ENCODE data around the gene GBGT1. TPM values are rescaled to one million over a fixed set of nuclear protein-coding genes. Genes with fewer than 3 reads are reported as not detected.

GBGT1 gene
- total RNA-seq, 2 experiments from 2014 or later = 2.5 to 3.9 TPM

GRCh38 chr9:133124123-133124906 lies 39.4 kb downstream of the GBGT1 start:
- no peaks in the 10 kb centered on the region for H3K9me3 Mint-ChIP-seq
- ChIA-PET CTCF (no interaction called here), POLR2A (interaction anchor here (1.4 to 2.3 kb wide), 2 partner anchors 9 to 20 kb away, joined by 3 to 8 read pairs; no protein-coding TSS in a partner anchor)
- no peaks in the 10 kb centered on the region for H3K27me3 Mint-ChIP-seq
- H3K4me3 Mint-ChIP-seq = no peak overlapping the region
- H3K27ac Mint-ChIP-seq = peak overlapping the region; percentile 53
- no peak for DNase-seq
- H3K36me3 Mint-ChIP-seq (ENCODE audit: low read depth) = peaks cover 32% of the 10 kb centered on the region
- H3K4me1 Mint-ChIP-seq = peaks cover 84% of the 10 kb centered on the region

- Mint-ChIP-seq H3K27ac (peak overlapping the region; percentile 70), H3K36me3 (ENCODE audit: low read depth) (peaks cover 32% of the 10 kb centered on the region), H3K9me3 (no peaks in the 10 kb centered on the region), H3K4me3 (no peak overlapping the region), H3K4me1 (peaks cover 86% of the 10 kb centered on the region), H3K27me3 (no peaks in the 10 kb centered on the region)
- ChIA-PET CTCF (interaction anchor here (1.1 to 2.9 kb wide), 4 partner anchors 11 to 228 kb away, joined by 3 to 13 read pairs (median 4); no protein-coding TSS in a partner anchor), POLR2A (interaction anchor here (0.9 to 12.1 kb wide), 3 partner anchors 12 to 252 kb away, joined by 3 to 131 read pairs (median 4); no protein-coding TSS in a partner anchor)
- no peak for DNase-seq
Observed at GRCh38 chr9:133122935-133123611, 40.6 kb downstream of the GBGT1 start.

GRCh38 chr9:133122605-133122934 lies 41.1 kb downstream of the GBGT1 start:
- no peaks in the 10 kb centered on the region for H3K9me3 Mint-ChIP-seq
- H3K27me3 Mint-ChIP-seq = no peaks in the 10 kb centered on the region
- H3K27ac Mint-ChIP-seq = peak overlapping the region; percentile 70
- peaks cover 86% of the 10 kb centered on the region for H3K4me1 Mint-ChIP-seq
- POLR2A ChIA-PET = interaction anchor here (0.9 to 12.1 kb wide), 3 partner anchors 12 to 252 kb away, joined by 3 to 131 read pairs (median 4); no protein-coding TSS in a partner anchor
- CTCF ChIA-PET = interaction anchor here (1.1 to 2.9 kb wide), 4 partner anchors 11 to 228 kb away, joined by 3 to 13 read pairs (median 4); no protein-coding TSS in a partner anchor
- H3K36me3 Mint-ChIP-seq (ENCODE audit: low read depth) = peaks cover 26% of the 10 kb centered on the region
- H3K4me3 Mint-ChIP-seq = no peak overlapping the region
- DNase-seq = no peak

- CTCF ChIA-PET = interaction anchor here (1.1 to 2.9 kb wide), 4 partner anchors 12 to 229 kb away, joined by 3 to 13 read pairs (median 4); no protein-coding TSS in a partner anchor
- H3K36me3 Mint-ChIP-seq (ENCODE audit: low read depth) = peaks cover 21% of the 10 kb centered on the region
- H3K9me3 Mint-ChIP-seq = no peaks in the 10 kb centered on the region
Observed at GRCh38 chr9:133121915-133122550, 41.7 kb downstream of the GBGT1 start.

GRCh38 chr9:133121198-133121914 lies 42.4 kb downstream of the GBGT1 start, which contains the start of gene RALGDS:
Gene RALGDS (minus strand): TSS chr9:133121240. CDS start chr9:133121154, 86 bp downstream.
- Mint-ChIP-seq H3K4me3 (peak within 1 kb of the TSS; percentile 69), H3K4me1 (peaks cover 86% of the 10 kb centered on the region), H3K9me3 (no peaks in the 10 kb centered on the region), H3K27ac (peak within 1 kb of the TSS; percentile 70), H3K27me3 (no peaks in the 10 kb centered on the region), H3K36me3 (ENCODE audit: low read depth) (peaks cover 17% of the 10 kb centered on the region)
- ChIA-PET CTCF (interaction anchor here (2.9 kb wide), 1 partner anchor 23 kb away, joined by 13 read pairs; no protein-coding TSS in a partner anchor), POLR2A (interaction anchor here (12.1 to 12.7 kb wide), 2 partner anchors 12 to 25 kb away, joined by 131 to 148 read pairs; no protein-coding TSS in a partner anchor)
- DNase-seq = peak; percentile 91

More at GRCh38 chr9:133121915-133122550, 41.7 kb downstream of the GBGT1 start:
- Mint-ChIP-seq H3K4me1 (peaks cover 86% of the 10 kb centered on the region), H3K27ac (peak overlapping the region; percentile 70), H3K4me3 (peak overlapping the region; percentile 21), H3K27me3 (no peaks in the 10 kb centered on the region)
- POLR2A ChIA-PET = interaction anchor here (1.1 to 12.7 kb wide), 3 partner anchors 11 to 253 kb away, joined by 3 to 148 read pairs (median 131); no protein-coding TSS in a partner anchor
- DNase-seq = no peak

- POLR2A ChIA-PET = interaction anchor here (12.1 to 12.7 kb wide), 2 partner anchors 13 to 25 kb away, joined by 131 to 148 read pairs; no protein-coding TSS in a partner anchor
- no peaks in the 10 kb centered on the region for H3K27me3 Mint-ChIP-seq
- CTCF ChIA-PET = interaction anchor here (2.9 kb wide), 1 partner anchor 23 kb away, joined by 13 read pairs; no protein-coding TSS in a partner anchor
- peak overlapping the region; percentile 14 for H3K27ac Mint-ChIP-seq
- no peaks in the 10 kb centered on the region for H3K9me3 Mint-ChIP-seq
- peaks cover 86% of the 10 kb centered on the region for H3K4me1 Mint-ChIP-seq
- H3K4me3 Mint-ChIP-seq = peak overlapping the region; percentile 69
- H3K36me3 Mint-ChIP-seq (ENCODE audit: low read depth) = peaks cover 17% of the 10 kb centered on the region
- no peak for DNase-seq
Observed at GRCh38 chr9:133120501-133121197, 43.1 kb downstream of the GBGT1 start.

- Mint-ChIP-seq H3K27ac (peak overlapping the region; percentile 14), H3K4me1 (peaks cover 86% of the 10 kb centered on the region), H3K36me3 (ENCODE audit: low read depth) (peaks cover 18% of the 10 kb centered on the region), H3K9me3 (no peaks in the 10 kb centered on the region), H3K4me3 (peak overlapping the region; percentile 69), H3K27me3 (no peaks in the 10 kb centered on the region)
- POLR2A ChIA-PET = interaction anchor here (1.3 to 12.7 kb wide), 3 partner anchors 12 to 26 kb away, joined by 5 to 148 read pairs (median 131); no protein-coding TSS in a partner anchor
- DNase-seq = no peak
- CTCF ChIA-PET = interaction anchor here (0.5 to 8.3 kb wide), 3 partner anchors 24 to 30 kb away, joined by 3 to 93 read pairs (median 3); no protein-coding TSS in a partner anchor
Observed at GRCh38 chr9:133119846-133120500, 43.7 kb downstream of the GBGT1 start.

GRCh38 chr9:133119103-133119845 lies 44.4 kb downstream of the GBGT1 start:
- Mint-ChIP-seq H3K9me3 (no peaks in the 10 kb centered on the region), H3K27me3 (no peaks in the 10 kb centered on the region), H3K4me1 (peaks cover 86% of the 10 kb centered on the region), H3K36me3 (ENCODE audit: low read depth) (peaks cover 13% of the 10 kb centered on the region), H3K27ac (no peak overlapping the region), H3K4me3 (peak overlapping the region; percentile 44)
- no peak for DNase-seq
- ChIA-PET POLR2A (interaction anchor here (1.3 to 12.7 kb wide), 3 partner anchors 11 to 27 kb away, joined by 5 to 148 read pairs (median 131); no protein-coding TSS in a partner anchor), CTCF (interaction anchor here (0.5 to 8.3 kb wide), 4 partner anchors 24 to 31 kb away, joined by 3 to 93 read pairs (median 16); no protein-coding TSS in a partner anchor)

- Mint-ChIP-seq H3K4me1 (peaks cover 86% of the 10 kb centered on the region), H3K4me3 (peak overlapping the region; percentile 38), H3K9me3 (no peaks in the 10 kb centered on the region), H3K27me3 (no peaks in the 10 kb centered on the region), H3K27ac (peak overlapping the region; percentile 16), H3K36me3 (ENCODE audit: low read depth) (peaks cover 9% of the 10 kb centered on the region)
- ChIA-PET CTCF (interaction anchor here (3.7 to 8.3 kb wide), 2 partner anchors 25 to 29 kb away, joined by 28 to 93 read pairs; no protein-coding TSS in a partner anchor), POLR2A (interaction anchor here (12.1 to 12.7 kb wide), 2 partner anchors 15 to 28 kb away, joined by 131 to 148 read pairs; no protein-coding TSS in a partner anchor)
- no peak for DNase-seq
Observed at GRCh38 chr9:133118568-133118967, 45.1 kb downstream of the GBGT1 start.

GRCh38 chr9:133118179-133118520 lies 45.6 kb downstream of the GBGT1 start:
- Mint-ChIP-seq H3K27ac (no peak overlapping the region), H3K4me1 (peaks cover 86% of the 10 kb centered on the region), H3K9me3 (no peaks in the 10 kb centered on the region), H3K36me3 (ENCODE audit: low read depth) (peaks cover 9% of the 10 kb centered on the region), H3K4me3 (no peak overlapping the region), H3K27me3 (no peaks in the 10 kb centered on the region)
- no peak for DNase-seq
- POLR2A ChIA-PET = interaction anchor here (1.3 to 12.7 kb wide), 5 partner anchors 8 to 87 kb away, joined by 5 to 148 read pairs (median 6); partner anchors contain the start of gene GTF3C5
- CTCF ChIA-PET = interaction anchor here (3.7 to 8.3 kb wide), 2 partner anchors 26 to 29 kb away, joined by 28 to 93 read pairs; no protein-coding TSS in a partner anchor
